Smooth muscle cell of trachea (primary cell): ENCODE results near the gene HMBS. TPM values are rescaled to one million over a fixed set of nuclear protein-coding genes. Genes with fewer than 3 reads are reported as not detected.

Experiments used
- total RNA-seq: library from RNA; depleted of rRNA; stranded (reverse); fragments of >200 nt; gene quantifications from 2 replicates; pipeline ENCODE4 v1.2.1, GENCODE V29; 2014

The HMBS gene
- 8.9 and 10.3 TPM in 2 replicates for total RNA-seq

GRCh38 chr11:119084663-119085436 is at the start of gene HMBS:
Gene HMBS (plus strand): TSS chr11:119084881. CDS start chr11:119085034, 153 bp downstream.

DNA sequence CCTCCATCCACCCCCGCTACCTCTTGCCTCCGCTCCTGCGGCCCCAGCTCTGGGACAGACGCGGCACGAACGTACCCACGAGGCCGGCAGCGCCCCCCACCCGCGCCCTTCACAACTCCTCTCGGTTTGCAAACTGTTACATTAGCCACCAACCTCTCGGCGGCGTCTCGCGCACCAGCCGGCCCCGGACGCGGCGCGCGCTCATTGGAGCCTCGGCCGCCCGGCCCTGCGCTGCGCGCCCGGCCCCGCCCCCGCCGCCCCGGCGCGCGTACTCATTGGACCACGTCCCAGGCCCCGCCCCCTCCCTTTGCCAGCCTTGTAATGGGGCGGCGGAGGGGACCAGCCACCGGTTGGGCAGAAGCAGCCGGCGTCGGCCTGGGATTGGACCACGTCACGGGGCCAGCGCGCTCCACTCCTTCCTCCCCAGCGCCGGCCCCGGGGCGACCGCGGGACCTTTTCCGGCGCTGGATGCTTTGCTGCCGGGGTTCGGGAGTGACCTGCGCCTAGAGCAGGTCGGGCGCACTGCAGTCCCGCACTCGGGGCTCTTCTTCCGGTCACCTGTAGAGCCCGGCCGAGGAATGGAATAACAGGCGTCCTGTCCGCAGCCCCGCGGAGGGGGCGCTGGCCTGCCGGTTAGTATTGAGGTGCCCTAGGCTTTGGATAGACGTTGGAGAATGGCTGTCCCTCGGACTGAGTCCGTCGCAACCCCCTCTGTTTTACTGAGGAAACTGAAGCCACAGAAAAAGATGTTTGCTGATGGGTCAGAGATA is 27.5 kb upstream of the HMBS start, which contains the start of gene HYOU1:
HYOU1 (minus strand) TSS at position 206 of the 770 bp plus-strand sequence. CDS start 1,045 bp downstream, outside the sequence.

DNA sequence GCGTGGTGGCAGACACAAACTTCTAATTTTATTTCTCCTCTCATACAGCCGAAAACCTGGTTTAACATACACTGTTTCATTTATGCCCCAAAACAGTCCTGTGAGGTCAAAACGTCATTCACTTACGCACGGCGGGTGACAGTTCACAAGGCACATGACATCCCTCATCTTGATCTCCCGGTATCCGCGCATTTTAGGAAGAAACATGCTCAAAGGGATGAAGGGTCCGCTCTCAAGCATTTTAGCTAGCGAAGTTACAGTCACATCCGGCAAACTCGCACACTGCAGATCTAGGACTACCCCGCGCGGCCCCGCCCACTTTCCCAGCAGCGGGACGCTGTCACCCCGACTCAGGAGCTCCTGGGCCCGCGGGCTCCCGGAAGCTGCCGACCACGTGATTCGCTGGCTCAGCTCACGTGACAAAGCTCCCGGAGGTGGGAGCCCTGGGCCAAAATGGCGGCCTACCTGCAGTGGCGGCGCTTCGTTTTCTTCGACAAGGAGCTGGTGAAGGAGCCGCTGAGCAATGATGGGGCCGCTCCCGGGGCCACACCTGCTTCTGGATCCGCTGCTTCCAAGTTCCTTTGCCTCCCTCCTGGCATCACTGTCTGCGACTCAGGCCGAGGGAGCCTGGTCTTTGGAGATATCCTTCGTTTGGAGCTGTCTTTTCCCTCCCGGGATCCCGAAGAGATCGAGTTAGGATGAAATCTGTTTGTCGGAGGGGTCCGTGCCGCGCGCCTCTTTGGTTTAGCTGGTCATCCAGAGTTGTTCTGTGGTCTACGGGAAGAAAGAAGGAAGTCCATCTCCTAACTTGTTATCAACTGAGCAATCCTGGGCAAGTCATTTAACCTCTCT is 17.1 kb upstream of the HMBS start, which contains the start of gene VPS11:
VPS11 (plus strand) TSS at position 448 of the 852 bp plus-strand sequence; CDS start at position 454, 6 bp downstream.

GRCh38 chr11:119101759-119102423 is 17.2 kb downstream of the HMBS start, which contains the start of gene DPAGT1:
Gene DPAGT1 (minus strand): TSS chr11:119101853. CDS start chr11:119101655, 198 bp downstream.

GRCh38 chr11:119106564-119107537 is 22.2 kb downstream of the HMBS start, which contains the start of gene C2CD2L:
Gene C2CD2L (plus strand): TSS chr11:119107344. CDS start chr11:119107742, 398 bp downstream.

GRCh38 chr11:119121008-119121810 is 36.5 kb downstream of the HMBS start, which contains the start of gene HINFP:
Gene HINFP (plus strand): TSS chr11:119121580. CDS start chr11:119126945, 5,365 bp downstream.

Other genes with a start within 250 kb of the HMBS start
- gene CXCR5, start 201.0 kb upstream of the HMBS start, total RNA-seq, result under 0.01 TPM in 1 of 2 replicates, not detected in the other
- 22.7 and 49.0 TPM in 2 replicates for gene BCL9L, start 159.0 kb upstream of the HMBS start, total RNA-seq
- gene UPK2, start 128.6 kb upstream of the HMBS start, total RNA-seq, result not detected in 2 replicates
- not detected in 2 replicates for gene FOXR1, start 113.1 kb upstream of the HMBS start, total RNA-seq
- gene CENATAC, start 86.7 kb upstream of the HMBS start, total RNA-seq, result 24.8 and 31.9 TPM in 2 replicates
- 737 and 1,241 TPM in 2 replicates for gene RPS25, start 66.5 kb upstream of the HMBS start, total RNA-seq
- gene TRAPPC4, start 66.1 kb upstream of the HMBS start, total RNA-seq, result 76.4 and 101 TPM in 2 replicates
- 8.9 and 12.8 TPM in 2 replicates for gene SLC37A4, start 54.0 kb upstream of the HMBS start, total RNA-seq
- gene HYOU1, start 27.7 kb upstream of the HMBS start, total RNA-seq, result 69.6 and 77.7 TPM in 2 replicates
- gene VPS11, start 17.1 kb upstream of the HMBS start, total RNA-seq, result 31.4 and 42.3 TPM in 2 replicates
- gene DPAGT1, start 17.0 kb downstream of the HMBS start, total RNA-seq, result 19.3 and 23.3 TPM in 2 replicates
- gene C2CD2L, start 22.5 kb downstream of the HMBS start, total RNA-seq, result 1.9 and 4.0 TPM in 2 replicates
- 14.4 and 18.5 TPM in 2 replicates for gene HINFP, start 36.7 kb downstream of the HMBS start, total RNA-seq
- under 0.01 and 0.17 TPM in 2 replicates for gene ABCG4, start 64.2 kb downstream of the HMBS start, total RNA-seq
- gene NLRX1, start 83.8 kb downstream of the HMBS start, total RNA-seq, result 20.8 and 29.9 TPM in 2 replicates
- not detected in 2 replicates for gene NHERF4, start 100.6 kb downstream of the HMBS start, total RNA-seq
- gene CBL, start 121.5 kb downstream of the HMBS start, total RNA-seq, result 9.6 and 11.5 TPM in 2 replicates
- gene MCAM, start 232.2 kb downstream of the HMBS start, total RNA-seq, result 2.3 and 9.7 TPM in 2 replicates
- gene RNF26, start 249.6 kb downstream of the HMBS start, total RNA-seq, result 11.1 and 14.7 TPM in 2 replicates